HEK293 (cell line): ENCODE data around the gene MRPS2.

Experiments used
- CTCF ChIA-PET: fragments of 350-600 bp; formaldehyde crosslinking; extraction: SDS; loops from one replicate; lab custom pipeline; 2021; ENCODE audit warnings: antibody characterized with exemption; lab: Yijun Ruan, JAX
- POLR2A ChIA-PET: fragments of 300-600 bp; formaldehyde crosslinking; extraction: SDS; loops from one replicate; lab custom pipeline; 2020; ENCODE audit warnings: antibody characterized with exemption, inconsistent platforms; lab: Yijun Ruan, JAX
- H3K27ac ChIP-seq: fragments of 200-500 bp; sonication (Bioruptor generic); 2 replicates; pipeline ENCODE4 v1.5.1; 2014; ENCODE audit warnings: low read depth, low read length, control low read depth, inconsistent platforms; ENCODE audit errors: extremely low read depth
- H3K36me3 ChIP-seq, 2 experiments: fragments of 200-500 bp in 1 of 2; sonication (Bioruptor generic) in 1 of 2; 1 replicate in 1 of 2; 2 replicates in 1 of 2; pipeline ENCODE4 v1.5.1; 2014 to 2017; ENCODE audit warnings: inconsistent platforms in 2 of 2, low read length in 2 of 2; ENCODE audit not compliant: control insufficient read depth in 2 of 2, insufficient read depth in 1 of 2
- H3K4me1 ChIP-seq: fragments of 200-500 bp; sonication (Bioruptor generic); 2 replicates; pipeline ENCODE4 v1.5.1; 2014; ENCODE audit warnings: mild to moderate bottlenecking, low read length, inconsistent platforms; ENCODE audit not compliant: control insufficient read depth, insufficient read depth
- H3K4me3 ChIP-seq: 2 replicates; pipeline ENCODE4 v1.5.1; 2011; ENCODE audit warnings: low read depth, mild to moderate bottlenecking, control low read depth, low read length, moderate library complexity
- H3K9me3 ChIP-seq: fragments of 200-500 bp; sonication (Bioruptor generic); 2 replicates; pipeline ENCODE4 v1.5.1; 2014; ENCODE audit warnings: low read depth, low read length, inconsistent platforms; ENCODE audit not compliant: control insufficient read depth, insufficient read depth
- EGR2 ChIP-seq: fragments of 450-650 bp; formaldehyde crosslinking; IDR thresholded peaks from 2 replicates; pipeline ENCODE4 v1.5.1; 2016; ENCODE audit warnings: low read depth, missing biosample characterization, missing genetic modification characterization
- KLF16 ChIP-seq: fragments of 450-650 bp; formaldehyde crosslinking; IDR thresholded peaks from 2 replicates; pipeline ENCODE4 v1.5.1; 2017; ENCODE audit warnings: missing biosample characterization, missing genetic modification characterization
- KLF9 ChIP-seq: fragments of 450-650 bp; formaldehyde crosslinking; IDR thresholded peaks from 2 replicates; pipeline ENCODE4 v1.5.1; 2016; ENCODE audit warnings: missing biosample characterization, missing genetic modification characterization, low read depth
- MZF1 ChIP-seq: fragments of 450-650 bp; formaldehyde crosslinking; IDR thresholded peaks from 2 replicates; pipeline ENCODE4 v1.5.1; 2017; ENCODE audit warnings: missing biosample characterization, missing genetic modification characterization, borderline replicate concordance
- PRDM1 ChIP-seq: fragments of 450-650 bp; formaldehyde crosslinking; IDR thresholded peaks from 2 replicates; pipeline ENCODE4; 2016; ENCODE audit warnings: missing biosample characterization, missing genetic modification characterization
- SETDB1 ChIP-seq: IDR thresholded peaks from one replicate; pipeline ENCODE4 v1.6.1; 2017; ENCODE audit warnings: mild to moderate bottlenecking, low read length, moderate library complexity, mixed read lengths; ENCODE audit not compliant: insufficient read length
- YY1 ChIP-seq: fragments of 450-650 bp; formaldehyde crosslinking; IDR thresholded peaks from 2 replicates; pipeline ENCODE4 v1.5.1; 2018; ENCODE audit warnings: missing biosample characterization, missing genetic modification characterization
- ZBTB21 ChIP-seq: fragments of 450-650 bp; formaldehyde crosslinking; IDR thresholded peaks from 2 replicates; pipeline ENCODE4 v1.5.1; 2017; ENCODE audit warnings: missing biosample characterization, missing genetic modification characterization
- ZFHX2 ChIP-seq: fragments of 450-650 bp; formaldehyde crosslinking; conservative IDR thresholded peaks from 2 replicates; pipeline ENCODE4 v1.5.1; 2016; ENCODE audit warnings: missing biosample characterization, missing genetic modification characterization
- ZFP69B ChIP-seq: fragments of 450-650 bp; formaldehyde crosslinking; IDR thresholded peaks from 2 replicates; pipeline ENCODE4 v1.5.1; 2016; ENCODE audit warnings: missing biosample characterization, missing genetic modification characterization
- ZIC2 ChIP-seq: fragments of 450-650 bp; formaldehyde crosslinking; IDR thresholded peaks from 2 replicates; pipeline ENCODE4 v1.5.1; 2016; ENCODE audit warnings: missing biosample characterization, missing genetic modification characterization
- ZNF10 ChIP-seq: fragments of 450-650 bp; formaldehyde crosslinking; IDR thresholded peaks from 2 replicates; pipeline ENCODE4 v1.5.1; 2017; ENCODE audit warnings: missing biosample characterization, missing genetic modification characterization
- ZNF114 ChIP-seq: fragments of 450-650 bp; formaldehyde crosslinking; IDR thresholded peaks from 2 replicates; pipeline ENCODE4 v1.5.0; 2017; ENCODE audit warnings: missing biosample characterization, missing genetic modification characterization
- ZNF175 ChIP-seq: fragments of 450-650 bp; formaldehyde crosslinking; IDR thresholded peaks from 2 replicates; pipeline ENCODE4 v1.5.1; 2016; ENCODE audit warnings: missing biosample characterization, missing genetic modification characterization
- ZNF266 ChIP-seq: fragments of 450-650 bp; formaldehyde crosslinking; IDR thresholded peaks from 2 replicates; pipeline ENCODE4 v1.5.1; 2016; ENCODE audit warnings: missing biosample characterization, missing genetic modification characterization, low read depth
- ZNF302 ChIP-seq: fragments of 450-650 bp; formaldehyde crosslinking; IDR thresholded peaks from 2 replicates; pipeline ENCODE4 v1.5.1; 2016; ENCODE audit warnings: missing biosample characterization, missing genetic modification characterization, low read depth
- ZNF37A ChIP-seq: fragments of 450-650 bp; IDR thresholded peaks from 2 replicates; pipeline ENCODE4 v1.5.1; 2018; ENCODE audit warnings: missing biosample characterization, missing genetic modification characterization
- ZNF624 ChIP-seq: fragments of 450-650 bp; formaldehyde crosslinking; IDR thresholded peaks from 2 replicates; pipeline ENCODE4 v1.5.1; 2017; ENCODE audit warnings: missing biosample characterization, missing genetic modification characterization
- ZNF654 ChIP-seq: fragments of 450-650 bp; formaldehyde crosslinking; IDR thresholded peaks from 2 replicates; pipeline ENCODE4 v1.5.1; 2016; ENCODE audit warnings: low read depth, missing biosample characterization, missing genetic modification characterization
- ZNF658 ChIP-seq: fragments of 450-650 bp; formaldehyde crosslinking; IDR thresholded peaks from 2 replicates; pipeline ENCODE4; 2016; ENCODE audit warnings: missing biosample characterization, missing genetic modification characterization
- TF ChIP-seq, protein P1 (sequence below): fragments of 450-650 bp; formaldehyde crosslinking; IDR thresholded peaks from 2 replicates; pipeline ENCODE4 v1.5.1; 2016; ENCODE audit warnings: missing biosample characterization, missing genetic modification characterization
- TF ChIP-seq, protein P2 (sequence below): fragments of 450-650 bp; formaldehyde crosslinking; IDR thresholded peaks from 2 replicates; pipeline ENCODE4 v1.5.1; 2016; ENCODE audit warnings: missing biosample characterization, missing genetic modification characterization

The MRPS2 gene

DNA sequence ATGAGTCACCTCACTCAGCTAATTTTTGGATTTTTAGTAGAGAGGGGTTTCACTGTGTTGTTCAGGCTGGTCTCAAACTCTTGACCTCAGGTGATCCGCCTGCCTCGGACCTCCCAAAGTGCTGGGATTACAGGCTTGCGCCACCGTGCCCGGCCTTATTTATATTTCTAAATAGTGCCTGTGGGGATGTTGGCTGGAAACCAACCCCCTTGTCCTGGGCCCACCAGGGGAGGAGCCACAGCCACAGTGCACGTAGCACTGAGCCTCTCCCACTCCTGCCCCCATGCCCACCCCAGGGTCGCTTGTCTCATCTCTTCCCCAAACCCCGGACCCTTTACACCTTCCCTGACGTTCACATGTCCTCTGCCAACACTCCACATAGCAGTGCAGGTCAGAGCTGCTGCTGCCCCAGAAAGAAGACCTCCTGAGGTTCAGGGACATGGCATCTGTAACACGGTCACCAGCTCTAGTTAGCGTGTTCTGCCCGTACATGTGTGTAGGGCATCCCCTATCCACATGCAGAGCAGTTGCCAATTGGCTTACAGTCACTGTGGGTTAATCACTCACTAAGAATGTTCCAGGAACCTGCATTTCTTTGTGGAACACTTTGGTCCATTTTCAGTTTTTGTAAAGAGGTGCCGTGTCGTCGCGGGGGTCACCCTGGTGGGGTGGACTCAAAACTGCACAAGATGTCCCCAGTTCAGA is 10.2 kb upstream of the MRPS2 start:
- Histone ChIP-seq H3K36me3 (peaks cover 0 to 38% of the 10 kb centered on the region in 2 experiments; a peak in 1 of 3 replicates), H3K4me1 (no peaks in the 10 kb centered on the region), H3K27ac (no peak overlapping the region), H3K9me3 (no peaks in the 10 kb centered on the region), H3K4me3 (no peak overlapping the region)
- POLR2A ChIA-PET, result interaction anchor here (0.6 kb wide), 1 partner anchor 62 kb away, joined by 3 read pairs; no protein-coding TSS in a partner anchor
- CTCF ChIA-PET, result interaction anchor here (0.9 to 1.2 kb wide), 2 partner anchors 9 to 13 kb away, joined by 3 read pairs; no protein-coding TSS in a partner anchor
- TF ChIP-seq ZBTB21 (tag by site-specific recombination) (no peak), ZNF654 (tag by site-specific recombination) (no peak), ZFP69B (tag by site-specific recombination) (peak; percentile 25; the same call in 1 of the 2 replicates), ZNF266 (no peak), ZFHX2 (tag by site-specific recombination) (no peak), ZIC2 (peak; percentile 41; the same call in 1 of the 2 replicates), MZF1 (tag by site-specific recombination) (no peak), ZNF624 (tag by site-specific recombination) (no peak), EGR2 (no peak)
- TF ChIP-seq, protein P1, sequence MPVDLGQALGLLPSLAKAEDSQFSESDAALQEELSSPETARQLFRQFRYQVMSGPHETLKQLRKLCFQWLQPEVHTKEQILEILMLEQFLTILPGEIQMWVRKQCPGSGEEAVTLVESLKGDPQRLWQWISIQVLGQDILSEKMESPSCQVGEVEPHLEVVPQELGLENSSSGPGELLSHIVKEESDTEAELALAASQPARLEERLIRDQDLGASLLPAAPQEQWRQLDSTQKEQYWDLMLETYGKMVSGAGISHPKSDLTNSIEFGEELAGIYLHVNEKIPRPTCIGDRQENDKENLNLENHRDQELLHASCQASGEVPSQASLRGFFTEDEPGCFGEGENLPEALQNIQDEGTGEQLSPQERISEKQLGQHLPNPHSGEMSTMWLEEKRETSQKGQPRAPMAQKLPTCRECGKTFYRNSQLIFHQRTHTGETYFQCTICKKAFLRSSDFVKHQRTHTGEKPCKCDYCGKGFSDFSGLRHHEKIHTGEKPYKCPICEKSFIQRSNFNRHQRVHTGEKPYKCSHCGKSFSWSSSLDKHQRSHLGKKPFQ (tag by site-specific recombination), result no peak

DNA sequence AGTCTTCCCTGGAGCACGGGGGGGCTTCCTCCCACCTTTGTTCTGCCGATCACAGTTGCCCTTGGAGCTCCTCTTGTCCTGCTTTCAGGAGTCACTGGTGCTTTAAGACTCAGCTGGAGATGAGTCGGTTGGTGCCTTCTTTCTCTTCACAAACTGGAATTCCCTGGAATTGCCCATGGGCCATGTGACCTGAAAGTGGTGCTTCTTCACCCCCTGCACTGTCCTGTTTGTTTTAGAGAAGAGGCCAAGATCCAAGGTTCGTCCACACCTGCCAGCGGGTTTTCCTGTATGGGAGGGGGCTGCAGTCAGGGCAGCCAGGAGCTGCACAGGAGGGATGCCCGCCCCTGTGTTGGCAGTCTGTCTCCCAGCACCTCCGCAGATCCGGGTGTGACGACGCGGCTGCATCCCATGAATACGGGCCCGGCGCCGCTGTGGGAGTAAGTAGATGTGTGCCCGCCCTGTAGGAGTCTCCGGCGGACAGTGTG is 9.5 kb upstream of the MRPS2 start:
- Histone ChIP-seq H3K4me3 (no peak overlapping the region), H3K4me1 (no peaks in the 10 kb centered on the region), H3K27ac (no peak overlapping the region), H3K9me3 (no peaks in the 10 kb centered on the region), H3K36me3 (peaks cover 0 to 31% of the 10 kb centered on the region in 2 experiments; a peak in 1 of 3 replicates)
- TF ChIP-seq ZNF302 (tag by site-specific recombination) (no peak), ZNF37A (tag by site-specific recombination) (no peak), ZNF114 (tag by site-specific recombination) (no peak), KLF16 (tag by site-specific recombination) (no peak), SETDB1 (no peak)
- TF ChIP-seq, protein P2, sequence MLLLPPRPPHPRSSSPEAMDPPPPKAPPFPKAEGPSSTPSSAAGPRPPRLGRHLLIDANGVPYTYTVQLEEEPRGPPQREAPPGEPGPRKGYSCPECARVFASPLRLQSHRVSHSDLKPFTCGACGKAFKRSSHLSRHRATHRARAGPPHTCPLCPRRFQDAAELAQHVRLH (tag by site-specific recombination), result no peak
- POLR2A ChIA-PET, result interaction anchor here (0.6 kb wide), 1 partner anchor 61 kb away, joined by 3 read pairs; no protein-coding TSS in a partner anchor
- CTCF ChIA-PET, result interaction anchor here (0.6 to 1.2 kb wide), 3 partner anchors 8 to 14 kb away, joined by 3 to 4 read pairs (median 3); no protein-coding TSS in a partner anchor

DNA sequence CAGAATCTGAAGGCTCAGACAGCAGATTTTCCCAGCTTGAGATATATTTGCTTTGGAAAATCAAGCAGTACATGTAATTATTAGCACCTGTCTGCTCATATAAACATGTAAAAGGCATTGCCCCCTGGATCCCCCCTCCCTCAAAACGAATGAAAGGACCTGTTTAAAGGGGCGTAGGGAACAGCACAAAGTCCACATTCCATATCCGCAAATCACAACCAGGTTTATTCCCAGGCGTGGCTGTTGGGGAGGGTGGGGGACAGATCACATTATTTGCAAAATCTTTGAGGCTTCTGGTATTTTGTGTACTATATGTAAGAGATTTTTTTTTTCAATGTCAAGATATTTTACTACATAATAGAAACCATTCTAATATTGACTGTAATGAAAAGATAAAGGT is 8.7 kb upstream of the MRPS2 start:
- Histone ChIP-seq H3K4me3 (no peak overlapping the region), H3K27ac (no peak overlapping the region), H3K36me3 (peaks cover 0 to 23% of the 10 kb centered on the region in 2 experiments; a peak in 1 of 3 replicates), H3K9me3 (no peaks in the 10 kb centered on the region), H3K4me1 (0 out of 2 replicates have a peak, but pooled peaks cover 2% of the 10 kb centered on the region)
- TF ChIP-seq ZNF10 (tag by site-specific recombination) (no peak), KLF9 (tag by site-specific recombination) (no peak), YY1 (no peak), ZNF175 (tag by site-specific recombination) (no peak), ZNF658 (tag by site-specific recombination) (no peak), PRDM1 (tag by site-specific recombination) (no peak)
- POLR2A ChIA-PET, result interaction anchor here (0.7 kb wide), 2 partner anchors 398 to 862 kb away, joined by 3 to 7 read pairs; no protein-coding TSS in a partner anchor
- CTCF ChIA-PET, result interaction anchor here (0.6 to 0.7 kb wide), 3 partner anchors 15 to 31 kb away, joined by 3 to 4 read pairs (median 3); no protein-coding TSS in a partner anchor
